Measurements from ENCODE around the gene SERPINA3.

Gene SERPINA3

DNA sequence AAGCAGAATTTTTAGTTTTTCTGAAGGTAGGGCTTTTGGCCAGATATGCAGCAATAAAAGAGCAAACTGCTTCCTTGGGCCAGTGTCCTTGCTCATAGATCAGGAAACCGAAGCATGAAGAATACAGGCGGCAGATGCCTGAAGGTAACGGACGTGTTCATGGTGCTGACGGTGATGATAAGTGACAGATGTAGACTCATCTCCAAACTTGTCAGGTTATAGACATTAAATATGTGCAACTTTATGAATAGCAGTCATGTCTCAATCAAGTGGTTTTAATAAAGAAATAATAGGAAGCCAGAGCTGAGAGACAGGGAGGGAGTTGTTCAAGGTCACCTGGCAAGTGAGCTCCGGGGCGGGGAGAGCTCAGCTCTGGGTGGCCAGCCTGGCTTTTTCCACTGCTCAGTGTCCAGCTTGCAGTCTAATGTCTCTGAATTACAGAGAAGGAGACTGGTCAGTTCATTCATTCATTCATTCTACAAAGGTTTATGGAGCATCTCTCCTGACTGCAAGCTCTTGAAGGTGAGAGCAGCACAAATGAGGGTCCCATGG, 29.9 kb upstream of the SERPINA3 start:
- no peak for DNase-seq
- intact Hi-C loops (cut with DNase I): no loop called here

- DNase-seq: no peak
- intact Hi-C loops (cut with DNase I): no loop called here
Measured at GRCh38 chr14:94582851-94583250, 29.3 kb upstream of the SERPINA3 start.

DNA sequence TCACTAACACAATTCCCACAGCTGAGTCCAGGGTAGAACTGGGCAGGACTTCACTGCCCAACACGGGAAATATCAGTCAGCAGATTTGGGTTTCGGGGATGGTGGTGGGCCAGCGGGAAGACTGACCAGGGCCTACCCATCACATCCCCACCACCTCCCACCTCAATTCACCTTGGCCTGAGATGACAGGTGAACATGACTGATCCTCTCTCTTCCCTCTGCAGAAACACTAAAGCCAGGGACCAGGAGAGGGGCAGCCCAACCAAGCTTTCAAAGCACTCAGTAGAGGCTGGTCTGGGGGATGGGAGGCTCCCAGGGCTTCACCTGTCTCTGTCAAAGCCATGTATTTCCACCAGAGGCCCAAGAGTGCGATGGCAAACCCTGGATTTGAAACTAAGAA, 28.6 kb upstream of the SERPINA3 start:
- no peak for DNase-seq
- intact Hi-C loops (cut with DNase I): no loop called here

DNA sequence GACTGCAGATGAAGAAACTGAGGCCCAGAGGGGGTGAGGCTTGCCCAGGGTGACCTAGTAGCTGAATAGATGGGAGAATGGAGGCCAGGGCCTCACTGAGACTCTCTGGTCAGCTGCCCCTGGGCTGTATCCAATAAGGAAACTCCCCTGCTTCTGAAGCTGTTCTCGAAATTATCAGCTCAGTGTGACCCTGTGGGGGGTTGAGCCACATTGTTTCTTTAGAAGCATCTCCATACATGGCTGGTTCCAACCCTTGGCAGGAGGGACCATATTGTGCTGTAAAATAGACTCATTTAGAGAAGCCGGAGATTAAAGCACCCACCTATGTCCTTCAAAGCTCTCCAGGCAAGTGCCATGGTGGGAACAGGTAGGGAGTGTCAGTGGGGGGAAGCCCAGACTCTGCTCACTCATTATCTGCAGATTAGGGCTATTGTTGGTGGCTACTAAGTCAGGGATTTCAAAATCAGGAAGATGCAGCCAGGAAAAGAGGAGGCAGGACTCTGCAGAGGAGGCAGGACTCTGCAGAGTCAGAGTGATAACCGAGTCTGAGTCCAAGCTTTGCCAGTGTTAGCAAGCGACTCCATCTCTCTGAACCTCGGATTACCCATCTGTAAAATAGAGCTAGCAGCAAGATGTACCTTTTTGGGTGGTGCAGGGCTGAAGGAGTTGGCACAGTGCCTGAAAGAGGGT, 27.5 kb upstream of the SERPINA3 start:
- intact Hi-C loops (cut with DNase I): no loop called here

DNA sequence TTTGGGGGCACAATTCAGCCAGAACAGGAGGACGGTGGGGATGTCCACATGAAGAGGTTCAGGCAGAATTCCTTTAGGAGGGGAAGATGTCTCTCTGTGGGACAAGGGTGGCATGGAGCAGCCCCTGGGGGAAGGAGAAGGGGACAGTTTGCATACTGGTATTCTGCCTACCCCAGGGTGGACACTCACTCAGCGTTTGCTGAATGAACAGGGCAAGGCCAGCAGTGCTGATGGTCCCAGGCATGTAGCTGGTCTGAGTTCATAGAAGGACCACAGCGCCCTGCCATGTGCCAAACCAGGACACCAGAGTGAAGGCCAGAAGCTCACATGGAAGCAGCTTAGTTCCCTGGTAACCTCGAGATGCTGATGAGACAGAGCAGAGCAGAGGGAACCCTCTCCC, 25.6 kb upstream of the SERPINA3 start:
- DNase-seq: peak in 1 of 42 donors; percentile 27
- intact Hi-C loops (cut with DNase I): no loop called here

More for the DNA sequence above, 27.5 kb upstream of the SERPINA3 start:
- DNase-seq: no peak

DNA sequence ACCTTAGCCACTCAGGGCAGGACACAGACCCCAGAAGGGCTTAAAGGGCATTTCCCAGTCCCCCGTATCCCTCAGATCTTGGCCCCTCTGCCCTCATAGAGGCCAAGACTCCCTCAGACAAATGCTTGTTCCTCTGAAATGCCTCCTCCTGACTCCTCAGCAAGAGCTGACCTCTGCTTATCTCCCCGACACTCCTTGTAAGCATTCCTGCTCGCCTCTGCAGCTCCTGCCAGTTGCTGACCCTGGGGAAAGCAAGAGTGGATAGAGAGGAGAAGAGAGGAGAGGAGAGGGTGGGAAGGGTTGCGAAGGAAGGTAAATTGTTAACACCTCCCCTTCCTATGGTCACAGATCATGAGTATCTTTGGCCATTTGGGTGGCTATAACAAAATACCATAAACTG, 23.9 kb upstream of the SERPINA3 start:
- intact Hi-C loops (cut with DNase I): no loop called here
- peak in 1 of 42 donors; percentile 7 for DNase-seq

DNA sequence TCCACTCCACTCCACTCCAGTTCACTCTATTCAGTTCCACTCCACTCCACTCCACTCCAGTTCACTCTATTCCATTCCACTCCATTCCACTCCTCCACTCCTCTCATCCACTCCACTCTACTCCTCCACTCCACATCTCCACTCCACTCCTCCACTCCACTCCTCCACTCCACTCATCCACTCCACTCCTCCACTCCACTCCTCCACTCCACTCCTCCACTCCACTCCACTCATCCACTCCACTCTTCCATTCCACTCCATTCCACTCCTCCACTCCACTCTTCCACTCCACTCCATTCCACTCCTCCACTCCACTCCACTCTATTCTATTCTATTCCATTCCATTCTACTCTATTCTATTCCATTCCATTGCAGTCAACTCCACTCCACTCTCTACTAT, 21.1 kb upstream of the SERPINA3 start:
- intact Hi-C loops (cut with DNase I): no loop called here
- DNase-seq: no peak

GRCh38 chr14:94591871-94592270, 20.3 kb upstream of the SERPINA3 start:
- DNase-seq: no peak
- intact Hi-C loops (cut with DNase I): no loop called here

DNA sequence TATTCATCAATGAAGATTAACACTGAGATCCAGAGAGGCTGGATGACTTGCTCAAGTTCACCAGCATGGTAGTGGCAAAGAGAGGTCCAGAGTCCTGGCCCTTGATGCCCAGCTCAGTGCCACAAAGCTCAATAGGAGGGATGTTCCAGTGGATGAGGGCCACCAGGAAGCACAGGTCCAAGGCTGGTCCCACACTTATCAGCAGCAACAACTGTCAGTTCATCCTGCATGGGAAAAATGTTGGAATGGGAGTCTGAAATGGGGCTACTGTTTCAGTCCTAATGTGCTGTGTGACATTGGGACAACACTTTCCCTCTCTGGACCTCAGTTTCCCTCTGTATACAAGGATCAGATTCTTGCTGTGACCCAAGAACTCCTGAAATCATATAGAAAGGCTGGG, 19.7 kb upstream of the SERPINA3 start:
- intact Hi-C loops (cut with DNase I): no loop called here
- no peak for DNase-seq

DNA sequence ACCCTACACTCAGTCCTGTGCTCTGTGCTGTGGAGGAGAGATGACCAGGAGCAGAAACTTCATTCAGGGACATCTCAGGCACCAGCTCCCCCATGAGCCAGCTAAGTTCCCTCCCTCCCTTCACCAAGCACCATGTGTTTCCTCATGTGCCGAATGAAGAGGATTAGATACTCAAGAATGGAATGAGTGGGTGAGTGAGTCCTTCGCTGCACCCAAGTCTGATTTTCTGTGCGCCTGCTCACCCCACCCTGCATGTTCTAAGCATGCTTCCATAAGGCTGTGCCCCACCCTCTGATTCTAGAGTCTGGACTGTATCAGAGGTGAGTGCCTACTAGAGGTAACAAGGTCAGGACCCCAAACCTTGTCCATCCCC, 18.8 kb upstream of the SERPINA3 start:
- peak in 1 of 42 donors; percentile 39 for DNase-seq
- intact Hi-C loops (cut with DNase I): no loop called here

GRCh38 chr14:94593749-94594431, 18.3 kb upstream of the SERPINA3 start:
- intact Hi-C loops (cut with DNase I): no loop called here
- no peak for DNase-seq

- DNase-seq: no peak
- intact Hi-C loops (cut with DNase I): no loop called here
Measured at GRCh38 chr14:94594441-94594840, 17.8 kb upstream of the SERPINA3 start.

- intact Hi-C loops (cut with DNase I): no loop called here
- no peak for DNase-seq
Measured at GRCh38 chr14:94595912-94596311, 16.3 kb upstream of the SERPINA3 start.

DNA sequence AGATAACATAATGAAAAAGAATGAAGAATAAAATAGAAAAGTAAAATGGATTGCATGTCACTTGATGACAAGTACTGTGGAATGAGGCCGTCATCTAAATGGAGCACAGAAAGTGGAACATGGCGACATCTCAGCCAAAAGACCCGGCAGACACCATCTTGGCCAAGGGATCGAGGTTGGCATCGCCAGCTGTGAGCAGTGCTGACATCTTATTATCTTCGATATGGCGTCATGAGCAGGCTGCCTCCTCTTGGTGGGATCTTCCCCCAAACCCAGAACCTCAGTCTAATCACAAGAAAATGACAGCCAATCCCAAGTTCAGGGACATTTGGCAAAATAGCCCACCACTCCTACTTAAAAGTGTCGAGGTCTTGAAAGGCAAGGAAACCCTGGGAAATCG, 15.8 kb upstream of the SERPINA3 start:
- no peak for DNase-seq
- intact Hi-C loops (cut with DNase I): no loop called here

- no peak for DNase-seq
- intact Hi-C loops (cut with DNase I): no loop called here
Measured at GRCh38 chr14:94597788-94598187, 14.4 kb upstream of the SERPINA3 start.

DNA sequence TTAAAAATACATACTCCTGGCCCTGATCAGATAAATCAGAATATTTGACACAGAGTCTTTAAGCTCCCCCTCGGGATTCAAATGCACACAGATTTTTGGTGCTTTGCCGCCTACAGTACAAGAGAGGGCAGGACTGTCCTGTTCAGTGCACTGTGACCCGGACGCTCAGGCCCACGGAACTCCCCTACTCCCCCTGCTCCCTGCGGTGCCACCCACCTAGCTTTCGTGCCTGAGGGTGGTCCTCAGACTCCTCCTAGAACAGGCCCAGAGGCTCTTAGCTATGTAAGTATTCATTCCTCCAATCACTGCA, 13.7 kb upstream of the SERPINA3 start:
- DNase-seq: no peak
- intact Hi-C loops (cut with DNase I): no loop called here

GRCh38 chr14:94598816-94599655, 13.2 kb upstream of the SERPINA3 start:
- DNase-seq: peak; percentile 18 to 90 (median 68)
- intact Hi-C loops (cut with DNase I): no loop called here

DNA sequence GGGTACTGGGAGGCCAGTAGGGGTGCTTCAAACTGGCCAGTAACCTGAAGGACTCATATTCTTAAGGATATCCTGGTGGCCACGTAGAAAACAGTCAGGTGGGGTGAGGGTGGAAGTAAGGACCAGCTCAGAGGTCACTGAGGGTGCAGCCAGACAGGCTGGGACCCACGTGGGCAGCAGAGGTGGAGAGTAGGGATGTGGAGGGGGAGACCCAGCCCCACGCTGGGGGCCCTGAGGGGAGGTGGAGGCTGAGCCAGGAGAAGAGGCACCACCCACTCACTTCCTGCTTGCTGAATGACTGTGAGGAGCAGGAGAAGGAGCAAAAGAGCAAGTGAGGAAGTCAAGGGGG, 12.6 kb upstream of the SERPINA3 start:
- intact Hi-C loops (cut with DNase I): no loop called here
- peak in 1 of 42 donors; percentile 15 for DNase-seq

DNA sequence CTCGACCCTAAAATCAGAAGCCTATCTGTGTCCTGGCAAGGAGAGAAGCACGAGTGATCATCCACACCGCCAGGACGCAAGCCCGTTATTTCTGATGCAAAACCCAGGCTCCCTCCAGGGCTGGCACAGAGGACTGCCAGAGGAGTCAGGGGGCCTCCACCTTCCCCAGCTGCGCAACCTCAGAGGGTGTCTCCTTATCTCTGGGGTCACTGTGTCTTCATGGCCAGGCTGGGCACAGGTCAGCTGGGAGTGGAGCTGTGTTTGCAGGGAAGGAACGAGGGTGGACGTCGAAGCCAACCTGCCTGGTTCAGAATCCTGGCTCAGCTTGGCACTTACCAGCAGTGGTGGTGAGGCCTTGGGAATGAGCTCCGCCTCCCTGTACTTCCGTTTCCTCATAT, 12.0 kb upstream of the SERPINA3 start:
- intact Hi-C loops (cut with DNase I): no loop called here
- DNase-seq: no peak

- intact Hi-C loops (cut with DNase I): no loop called here
- DNase-seq: peak in 37 of 42 donors; percentile 7 to 86 (median 44)
Measured at GRCh38 chr14:94601884-94602391, 10.3 kb upstream of the SERPINA3 start.
